ENCODE measurements around the gene P2RY6. TPM values are rescaled to one million over a fixed set of nuclear protein-coding genes. Genes with fewer than 3 reads are reported as not detected.

P2RY6 gene
- total RNA-seq, 1 donor, result 1.2 TPM

GRCh38 chr11:73316422-73316821 lies 44.3 kb downstream of the P2RY6 start:
- no peak overlapping the region for H3K4me3 ChIP-seq (ENCODE audit: low read depth, low read length)
- no peak for TF ChIP-seq CTCF (IDR thresholded peaks at IDR 0.05; ENCODE audit: insufficient read depth, low read length)

GRCh38 chr11:73317373-73317772 lies 45.2 kb downstream of the P2RY6 start:
- H3K4me3 ChIP-seq (ENCODE audit: low read depth, low read length), result no peak overlapping the region
- TF ChIP-seq CTCF (IDR thresholded peaks at IDR 0.05; ENCODE audit: insufficient read depth, low read length), result no peak
- peak; percentile 36 for DNase-seq (ENCODE audit: low read depth)

More at GRCh38 chr11:73316422-73316821, 44.3 kb downstream of the P2RY6 start:
- no peak for DNase-seq (ENCODE audit: low read depth)

GRCh38 chr11:73317803-73318202 lies 45.7 kb downstream of the P2RY6 start:
- no peak for DNase-seq (ENCODE audit: low read depth)
- no peak overlapping the region for H3K4me3 ChIP-seq (ENCODE audit: low read depth, low read length)
- no peak for TF ChIP-seq CTCF (IDR thresholded peaks at IDR 0.05; ENCODE audit: insufficient read depth, low read length)

- no peak for DNase-seq (ENCODE audit: low read depth)
- TF ChIP-seq CTCF (IDR thresholded peaks at IDR 0.05; ENCODE audit: insufficient read depth, low read length), result no peak
Measured at GRCh38 chr11:73318501-73319011, 46.4 kb downstream of the P2RY6 start.

GRCh38 chr11:73320763-73321603 lies 48.8 kb downstream of the P2RY6 start:
- no peak for TF ChIP-seq CTCF (IDR thresholded peaks at IDR 0.05; ENCODE audit: insufficient read depth, low read length)
- DNase-seq (ENCODE audit: low read depth), result peak; percentile 87
- no peak overlapping the region for H3K4me3 ChIP-seq (ENCODE audit: low read depth, low read length)

More at GRCh38 chr11:73318501-73319011, 46.4 kb downstream of the P2RY6 start:
- H3K4me3 ChIP-seq (ENCODE audit: low read depth, low read length), result no peak overlapping the region

GRCh38 chr11:73321604-73322381 lies 49.7 kb downstream of the P2RY6 start:
- DNase-seq (ENCODE audit: low read depth), result peak; percentile 42
- no peak for TF ChIP-seq CTCF (IDR thresholded peaks at IDR 0.05; ENCODE audit: insufficient read depth, low read length)
- H3K4me3 ChIP-seq (ENCODE audit: low read depth, low read length), result no peak overlapping the region

All from fibroblast of the aortic adventitia (primary cell).